NK-92 (cell line): ENCODE data around the gene TMEM174.
"Not testable (repeated sequence)": the region's sequence is repeated elsewhere in the genome, so short reads cannot be mapped to it uniquely, and the experiment has no call there.

Experiments used
- DNase-seq: peaks from one replicate; lab custom pipeline; 2025; ENCODE audit not compliant: unreplicated experiment; lab: John Stamatoyannopoulos, UW

TMEM174 gene

DNA sequence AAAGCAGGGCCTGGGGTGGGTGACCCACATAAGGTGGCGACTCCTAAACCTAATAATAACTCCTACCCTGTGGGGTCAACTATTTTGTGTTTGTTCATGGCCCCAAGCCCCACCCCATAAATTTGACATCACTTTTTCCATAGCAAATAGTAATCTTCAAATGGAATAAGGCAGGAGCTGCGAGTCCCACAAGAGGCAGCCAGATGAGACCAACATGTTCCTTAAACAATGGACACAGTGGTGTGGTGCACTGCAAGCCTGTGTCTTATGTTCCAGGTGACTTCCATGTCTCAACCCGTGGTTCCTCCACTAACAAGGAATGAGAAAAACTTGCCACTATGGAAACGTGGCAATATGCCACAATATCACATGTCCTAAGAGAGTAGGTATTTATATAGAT lies 20.6 kb downstream of the TMEM174 start:
- no peak for DNase-seq

DNA sequence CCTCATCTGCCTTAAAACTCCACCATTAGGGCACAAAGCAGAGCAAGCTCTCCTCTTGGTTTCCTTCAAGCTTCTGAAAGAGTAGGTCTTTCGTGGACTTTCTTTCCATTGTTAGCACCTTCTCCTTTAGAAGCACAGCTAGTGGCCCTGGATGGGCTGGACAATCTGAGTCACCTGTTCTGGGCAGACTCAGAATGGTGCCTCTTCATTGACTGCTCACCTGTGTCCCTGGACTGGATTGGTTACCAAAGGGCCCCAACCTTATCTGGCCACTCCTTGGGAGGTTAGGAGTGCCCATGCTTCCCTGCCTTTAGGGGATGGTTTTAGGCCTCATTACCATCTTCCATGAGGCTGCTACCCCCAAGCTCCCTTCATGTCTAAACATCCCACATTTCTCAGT lies 23.2 kb downstream of the TMEM174 start:
- DNase-seq: no peak

DNA sequence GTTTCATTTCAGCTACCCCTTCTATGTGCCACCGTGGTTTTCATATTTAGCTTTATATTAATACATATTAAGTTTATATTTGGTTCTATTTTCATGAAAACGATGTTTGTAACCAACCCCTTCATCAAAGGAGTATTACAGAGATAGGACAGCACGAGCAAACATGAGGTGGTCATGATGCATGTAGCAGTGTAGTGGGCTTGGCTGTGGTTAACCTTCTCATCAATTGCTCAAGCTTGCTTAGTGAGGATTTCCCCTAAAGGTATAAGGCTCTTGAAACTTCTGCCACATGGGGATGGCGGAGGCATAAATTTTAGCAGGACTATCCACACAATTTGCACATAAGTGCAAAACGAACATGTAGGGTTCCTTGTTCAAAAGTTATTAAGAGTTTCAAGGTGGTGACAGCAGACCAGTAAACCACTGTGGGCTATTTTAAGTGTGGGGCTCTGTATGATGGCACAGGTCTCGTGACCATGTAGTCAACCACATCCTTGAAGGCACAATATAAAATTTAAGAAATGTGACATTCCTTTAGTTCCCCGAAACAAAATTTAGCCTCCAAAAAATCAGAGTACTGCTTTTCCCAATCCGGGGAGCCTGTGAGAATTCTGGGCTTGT lies 24.8 kb downstream of the TMEM174 start:
- DNase-seq: no peak

DNA sequence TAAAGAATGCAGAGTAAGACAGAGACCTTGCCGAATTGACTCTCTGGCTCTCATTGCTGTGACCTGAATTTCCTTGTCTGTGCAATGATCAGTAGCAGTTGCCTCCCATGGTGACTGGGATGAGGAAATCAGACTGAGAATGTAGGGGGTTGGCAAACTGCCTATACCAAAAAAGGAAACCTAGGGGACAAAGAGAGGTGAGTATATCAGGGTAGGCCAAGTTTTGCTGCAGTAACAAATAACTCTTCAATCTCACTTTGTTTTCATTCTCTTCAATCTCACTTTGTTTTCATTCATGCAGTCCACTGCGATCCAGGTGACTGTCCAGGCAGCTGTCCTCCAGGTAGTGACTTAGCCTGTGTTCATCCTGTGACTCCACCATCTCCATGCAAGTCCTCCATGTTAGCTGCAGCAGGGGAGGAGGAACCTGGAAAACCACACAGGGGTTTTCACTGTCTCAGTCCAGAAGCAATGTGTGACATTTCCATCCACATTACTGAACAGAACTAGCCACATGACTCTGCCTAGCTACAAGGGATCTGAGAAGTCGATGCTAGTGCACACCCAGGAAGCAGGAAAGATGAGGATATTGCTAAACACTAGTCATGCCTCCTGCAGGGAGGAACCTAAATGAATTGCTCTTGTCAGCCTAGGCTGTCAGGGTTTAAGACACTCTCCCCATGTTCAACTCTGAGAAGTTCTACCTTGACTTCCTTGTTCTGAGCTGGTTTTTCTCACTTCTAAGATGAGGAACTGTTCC lies 26.0 kb downstream of the TMEM174 start:
- DNase-seq: no peak

DNA sequence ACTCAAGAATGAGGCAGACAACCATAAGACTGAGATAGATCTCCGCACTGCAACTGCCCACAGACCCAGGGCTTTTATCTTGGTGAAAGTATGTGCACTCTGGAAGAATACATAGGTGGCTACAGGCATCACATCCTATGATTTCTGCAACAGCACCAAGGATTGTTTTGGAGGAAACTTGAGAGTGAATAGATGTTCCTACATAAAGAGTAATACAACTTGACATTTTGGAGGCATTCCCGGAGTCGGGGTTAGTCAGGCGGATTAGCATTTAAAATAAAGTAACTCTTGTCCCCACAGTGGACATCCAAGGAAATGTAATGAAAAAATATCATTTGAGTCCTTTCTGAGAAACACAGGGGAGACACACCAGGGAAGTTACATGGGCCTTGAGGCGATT lies 26.7 kb downstream of the TMEM174 start:
- no peak for DNase-seq

DNA sequence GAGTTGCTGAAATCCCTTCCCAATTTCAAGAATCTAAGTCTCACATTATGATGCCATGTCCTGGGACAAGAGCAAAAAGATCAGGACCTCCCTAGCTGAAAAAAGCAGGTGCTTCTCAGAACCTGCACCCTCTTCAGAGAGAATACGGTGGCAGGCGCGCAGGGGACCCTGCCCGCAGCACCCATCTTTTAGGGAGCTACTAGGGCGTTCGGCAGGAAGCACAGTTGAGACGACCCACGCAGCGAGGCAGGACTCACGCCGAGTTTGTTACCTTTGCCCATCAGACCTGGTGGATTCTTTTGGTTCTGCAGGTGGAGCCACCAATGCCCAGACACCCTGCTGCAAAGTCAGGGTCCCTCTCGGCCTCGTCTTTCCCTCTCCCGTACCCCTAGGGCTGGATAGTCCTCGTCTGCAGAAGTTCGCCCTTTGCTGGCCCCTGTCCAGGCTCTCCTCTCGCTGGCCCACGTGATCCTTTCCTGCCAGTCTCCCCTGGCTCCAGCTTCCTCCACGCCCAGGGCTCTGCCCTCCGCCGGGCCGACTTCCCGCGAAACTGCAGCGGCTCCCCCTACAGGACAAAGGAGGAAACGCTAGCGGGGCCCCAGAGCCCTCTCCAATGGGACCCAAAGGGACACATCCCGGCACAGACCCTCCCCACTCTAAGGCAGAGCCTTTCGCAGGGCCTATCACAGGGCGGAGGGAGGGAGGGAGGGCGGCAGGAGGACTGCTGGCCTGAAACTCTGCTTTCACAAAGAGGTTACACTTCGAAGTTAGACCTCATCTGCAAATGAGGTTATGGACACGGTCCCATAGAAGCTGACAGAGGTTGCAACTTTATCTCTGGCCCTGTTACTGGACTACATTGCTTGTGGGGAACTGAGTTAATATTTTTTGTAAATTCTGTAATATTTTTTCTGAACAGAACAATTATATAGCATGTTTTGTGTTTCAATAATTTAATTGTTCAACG lies 28.8 kb downstream of the TMEM174 start:
- DNase-seq: no peak

DNA sequence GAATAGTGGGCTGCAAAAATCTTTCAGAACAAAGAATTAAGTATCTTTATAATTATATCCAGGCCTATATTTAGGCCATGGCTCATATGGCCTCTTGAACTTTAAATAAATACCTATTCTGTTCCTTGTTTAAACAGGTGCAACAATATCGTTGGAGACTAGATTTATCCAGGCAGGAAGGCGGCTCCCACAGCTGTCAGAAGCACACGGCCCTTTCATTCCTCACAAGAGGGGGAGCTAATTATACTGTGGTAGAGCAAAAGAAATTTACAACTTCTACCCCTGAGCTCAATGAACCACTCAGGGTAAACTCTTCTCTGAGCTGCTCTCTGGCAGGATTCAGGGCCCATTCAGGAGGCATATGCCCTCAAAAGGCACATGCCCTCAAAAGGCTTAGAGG lies 31.3 kb downstream of the TMEM174 start:
- no peak for DNase-seq

DNA sequence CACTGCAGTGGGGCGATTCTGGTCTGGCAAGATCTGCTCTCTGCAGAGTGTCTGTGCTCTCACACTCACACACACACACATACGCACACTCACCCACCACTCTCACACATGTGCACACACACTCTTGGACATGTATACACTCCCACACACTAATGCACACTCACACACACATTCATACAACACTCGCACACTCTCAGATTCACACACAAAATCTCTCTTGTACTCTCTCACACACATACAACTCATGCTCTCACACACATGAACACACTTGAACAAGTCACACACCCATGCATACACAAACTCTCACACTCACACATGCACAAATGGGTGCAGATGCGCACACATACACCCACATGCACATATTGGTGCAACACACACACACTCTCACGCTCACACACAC lies 31.7 kb downstream of the TMEM174 start:
- no peak for DNase-seq

DNA sequence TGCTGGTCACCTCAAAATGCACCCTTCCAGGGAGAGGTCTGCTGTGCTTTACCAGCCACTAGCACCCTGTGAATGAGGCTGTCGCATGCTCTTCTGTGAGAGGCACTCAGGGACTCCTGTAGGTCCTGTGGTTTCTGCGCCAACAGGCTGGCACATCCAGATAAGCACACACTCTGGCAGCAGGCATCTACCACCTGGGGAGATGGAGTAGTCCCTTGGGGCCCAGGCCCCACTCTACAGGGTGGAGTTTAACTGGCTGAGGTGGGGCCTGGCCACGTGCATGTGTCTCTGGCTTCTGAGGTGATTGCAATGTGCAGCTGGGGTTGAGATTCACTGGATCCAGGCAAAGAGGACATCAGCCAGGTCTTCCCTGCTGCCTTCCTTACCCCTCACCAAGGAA lies 32.3 kb downstream of the TMEM174 start:
- DNase-seq: no peak

DNA sequence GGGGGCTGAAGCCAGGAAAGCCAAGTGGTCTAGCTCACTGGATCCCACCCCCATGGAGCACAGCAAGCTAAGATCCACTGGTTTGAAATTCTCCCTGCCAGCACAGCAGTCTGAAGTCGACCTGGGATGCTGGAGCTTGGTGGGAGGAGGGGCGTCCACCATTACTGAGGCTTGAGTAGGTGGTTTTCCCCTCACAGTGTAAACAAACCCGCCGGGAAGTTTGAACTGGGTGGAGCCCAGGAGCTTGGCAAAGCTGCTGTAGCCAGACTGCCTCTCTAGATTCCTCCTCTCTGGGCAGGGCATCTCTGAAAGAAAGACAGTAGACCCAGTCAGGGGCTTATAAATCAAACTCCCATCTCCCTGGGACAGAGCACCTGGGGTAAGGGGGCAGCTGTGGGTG lies 34.2 kb downstream of the TMEM174 start:
- DNase-seq: not testable (repeated sequence)

DNA sequence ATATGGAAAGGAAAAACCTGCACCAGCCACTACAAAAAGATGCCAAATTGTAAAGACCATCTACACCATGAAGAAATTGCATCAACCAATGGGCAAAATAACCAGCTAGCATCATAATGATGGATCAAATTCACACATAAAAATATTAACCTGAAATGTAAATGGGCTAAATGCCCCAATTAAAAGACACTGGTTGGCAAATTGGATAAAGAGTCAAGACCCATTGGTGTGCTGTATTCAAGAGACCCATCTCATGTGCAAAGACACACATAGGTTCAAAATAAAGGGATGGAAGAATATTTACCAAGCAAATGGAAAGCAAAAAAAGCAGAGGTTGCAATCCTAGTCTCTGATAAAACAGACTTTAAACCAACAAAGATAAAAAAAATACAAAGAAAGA lies 36.1 kb downstream of the TMEM174 start:
- DNase-seq: not testable (repeated sequence)

DNA sequence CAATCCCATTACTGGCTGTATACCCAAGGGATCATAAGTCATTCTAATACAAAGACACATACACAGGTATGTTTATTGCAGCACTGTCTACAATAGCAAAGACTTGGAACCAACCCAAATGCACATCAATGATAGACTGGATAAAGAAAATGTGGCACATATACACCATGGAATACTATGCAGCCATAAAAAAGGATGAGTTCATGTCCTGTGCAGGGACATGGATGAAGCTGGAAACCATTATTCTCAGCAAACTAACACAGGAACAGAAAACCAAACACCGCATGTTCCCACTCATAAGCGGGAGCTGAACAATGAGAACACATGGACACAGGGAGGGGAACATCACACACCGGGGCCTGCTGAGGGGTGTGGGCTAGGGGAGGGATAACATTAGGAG lies 39.7 kb downstream of the TMEM174 start:
- not testable (repeated sequence) for DNase-seq

DNA sequence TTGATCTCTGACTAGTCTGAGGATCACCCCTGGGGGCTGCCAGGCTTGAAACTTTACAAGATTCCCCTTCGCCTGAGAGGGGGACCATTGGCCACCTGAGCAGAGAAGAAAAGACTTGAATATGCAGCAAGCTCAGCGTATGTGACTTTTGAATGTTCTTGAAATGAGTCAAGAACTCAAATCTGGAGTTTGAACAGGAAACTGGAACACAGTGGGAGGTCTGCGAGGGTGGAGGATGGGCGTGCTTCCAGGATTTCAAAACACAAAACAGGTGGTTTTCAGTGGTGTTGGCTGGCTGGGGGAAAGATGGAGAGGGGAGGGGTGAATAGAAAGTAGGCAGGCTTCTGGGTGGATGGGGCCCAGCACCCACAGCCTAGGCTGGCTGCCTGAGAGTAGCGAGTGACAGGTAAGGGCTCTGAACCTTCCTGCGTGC lies 40.6 kb downstream of the TMEM174 start:
- no peak for DNase-seq

DNA sequence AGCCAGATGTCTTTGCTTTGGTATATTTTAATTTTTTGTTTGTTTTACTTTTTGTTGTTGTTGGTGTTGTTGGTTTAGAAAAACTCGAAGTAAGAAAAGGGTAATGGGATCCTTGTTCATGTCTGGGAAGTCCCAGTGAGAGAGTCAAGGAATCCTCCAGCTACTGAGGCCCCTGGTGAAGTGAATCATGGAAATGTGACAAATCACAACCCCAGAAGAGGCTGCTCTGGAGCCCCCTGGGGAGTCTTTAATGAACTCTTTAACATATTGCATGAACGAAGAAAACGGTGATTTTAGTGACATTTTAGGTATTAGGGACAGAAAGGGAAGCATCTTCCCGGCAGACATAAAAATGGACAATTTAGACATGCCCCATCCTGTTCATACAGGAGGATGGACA lies 41.3 kb downstream of the TMEM174 start:
- no peak for DNase-seq

DNA sequence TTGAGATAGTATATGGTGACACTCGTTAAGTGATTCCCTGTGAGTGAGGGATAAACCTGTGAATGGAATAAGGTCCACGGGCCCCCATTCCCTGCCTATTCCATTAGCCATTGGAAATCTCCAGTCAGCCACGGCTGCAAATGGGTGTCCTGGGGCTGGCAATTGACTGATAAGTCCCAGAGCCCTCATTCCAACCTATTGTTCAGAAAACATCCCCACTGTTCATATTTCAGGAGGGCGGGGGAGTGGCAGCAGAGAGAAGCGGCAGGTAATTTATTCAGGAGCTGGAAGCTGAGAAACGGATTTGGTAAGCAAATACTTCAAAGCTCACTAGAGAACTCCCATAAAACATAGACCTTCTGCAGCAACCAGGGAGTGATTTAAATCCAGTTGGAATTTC lies 42.0 kb downstream of the TMEM174 start:
- no peak for DNase-seq

DNA sequence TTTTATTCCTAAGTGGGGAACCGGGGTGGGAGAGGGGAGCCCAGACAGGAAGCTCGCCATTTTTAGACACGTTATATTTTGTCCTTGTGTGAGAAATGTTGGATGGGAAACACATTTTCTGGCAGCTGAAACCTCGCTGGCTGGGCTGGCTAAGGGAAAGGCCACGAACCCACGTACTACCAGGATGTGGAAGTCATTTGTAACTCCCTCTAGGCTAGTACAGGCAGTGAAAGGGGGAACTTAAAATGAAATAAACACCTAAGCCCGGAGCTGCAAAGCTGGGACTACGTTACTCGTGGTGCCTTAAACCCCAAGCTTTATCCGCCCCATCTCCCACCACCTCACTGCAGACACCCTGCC lies 42.5 kb downstream of the TMEM174 start:
- DNase-seq: no peak

DNA sequence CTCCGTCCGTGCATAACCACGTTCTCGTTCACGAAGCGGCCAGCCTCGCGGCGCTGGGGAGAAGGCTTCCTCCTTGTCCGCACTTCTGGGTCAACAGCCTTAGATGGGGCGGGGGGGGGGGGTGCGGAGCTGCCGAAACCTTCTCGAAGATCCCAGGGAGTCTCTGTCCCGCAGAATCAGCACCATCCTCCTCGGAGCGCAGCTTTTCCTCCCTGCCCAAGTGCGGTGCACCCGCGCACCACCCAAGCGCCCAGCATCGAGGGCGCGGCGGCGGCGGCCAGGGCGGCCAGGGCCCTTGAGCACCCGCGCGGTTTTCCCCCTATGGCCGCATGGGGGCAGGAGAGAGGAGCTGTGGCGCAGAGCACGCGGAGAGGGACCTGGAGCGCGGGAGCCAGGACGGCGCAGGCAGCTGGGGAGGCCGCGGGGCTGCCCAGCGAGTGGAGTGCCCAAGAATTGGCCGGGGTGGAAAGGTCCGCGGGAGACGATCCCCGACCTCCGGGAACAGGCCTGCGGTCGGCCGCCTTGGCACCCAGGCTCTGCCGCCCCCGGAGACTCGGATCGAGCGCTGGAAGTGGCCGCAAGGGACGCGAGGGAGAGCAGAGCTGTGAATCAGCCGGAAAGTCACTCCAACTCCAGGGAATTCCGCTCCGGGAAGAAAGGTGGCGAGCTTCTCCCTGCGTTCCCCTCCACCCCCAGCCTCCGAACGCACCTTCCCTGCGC lies 43.1 kb downstream of the TMEM174 start:
- no peak for DNase-seq

DNA sequence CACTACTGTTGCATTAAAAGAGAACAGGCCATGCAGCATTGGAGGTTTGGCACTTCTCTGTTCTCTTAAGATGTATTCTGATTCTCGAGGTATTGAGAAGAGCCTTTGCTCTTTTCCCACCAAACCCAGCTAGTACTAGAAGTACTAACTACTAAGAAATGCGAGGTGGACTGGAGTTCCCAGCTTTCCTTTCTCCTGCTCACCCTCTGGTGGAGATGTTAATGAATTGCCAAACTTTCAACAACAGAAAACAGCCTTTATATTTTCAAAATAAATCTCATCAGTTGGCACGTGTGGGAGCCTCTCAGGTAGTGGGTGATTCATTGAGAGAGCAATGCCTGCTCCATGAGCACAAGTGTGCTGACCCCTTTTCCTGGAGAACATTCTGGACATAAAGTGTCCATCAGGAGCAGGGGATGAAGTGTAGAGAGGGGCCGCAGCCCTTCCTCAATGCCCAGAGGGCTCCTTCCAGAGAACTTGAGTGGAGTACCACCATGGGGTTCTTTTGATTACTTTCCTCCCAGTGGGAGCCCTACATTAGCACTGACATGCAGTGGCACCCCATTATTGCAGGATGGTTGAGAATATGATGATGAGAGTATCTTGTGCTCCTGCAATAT lies 45.7 kb downstream of the TMEM174 start:
- no peak for DNase-seq

DNA sequence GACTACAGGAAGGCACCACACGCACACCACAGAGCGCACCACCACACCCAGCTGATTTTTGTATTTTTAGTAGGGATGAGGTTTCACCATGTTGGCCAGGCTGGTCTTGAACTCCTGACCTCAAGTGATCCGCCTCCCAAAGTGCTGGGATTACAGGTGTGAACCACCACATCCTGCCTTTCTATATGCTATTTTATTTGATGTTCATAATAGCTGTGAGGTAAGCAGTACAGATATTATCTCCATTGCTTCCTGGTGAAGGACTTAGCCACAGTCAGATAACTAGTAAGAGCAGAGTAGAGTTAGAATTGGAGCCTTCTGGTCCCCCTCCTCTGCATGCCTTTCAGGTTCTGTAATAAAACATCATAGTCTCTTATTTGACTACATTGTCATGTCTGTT lies 46.3 kb downstream of the TMEM174 start:
- DNase-seq: not testable (repeated sequence)

DNA sequence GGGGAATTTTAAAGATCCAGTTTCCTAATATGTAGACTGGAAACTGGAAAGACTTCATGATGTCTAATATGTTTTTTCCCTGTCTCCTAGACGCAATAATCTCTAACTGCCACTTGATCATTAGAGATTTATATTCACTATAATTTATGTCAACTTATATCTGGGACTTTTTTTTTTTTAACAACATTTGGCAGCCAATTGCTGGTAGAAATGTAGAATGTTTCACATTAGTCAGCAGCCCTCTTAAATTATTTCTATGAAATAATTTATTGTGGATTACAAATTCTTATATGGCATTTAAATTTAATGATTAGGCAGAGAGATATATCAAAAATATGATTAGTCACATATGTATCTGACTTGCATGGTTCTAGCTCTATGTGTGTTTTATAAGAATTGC lies 48.2 kb downstream of the TMEM174 start:
- DNase-seq: no peak

DNA sequence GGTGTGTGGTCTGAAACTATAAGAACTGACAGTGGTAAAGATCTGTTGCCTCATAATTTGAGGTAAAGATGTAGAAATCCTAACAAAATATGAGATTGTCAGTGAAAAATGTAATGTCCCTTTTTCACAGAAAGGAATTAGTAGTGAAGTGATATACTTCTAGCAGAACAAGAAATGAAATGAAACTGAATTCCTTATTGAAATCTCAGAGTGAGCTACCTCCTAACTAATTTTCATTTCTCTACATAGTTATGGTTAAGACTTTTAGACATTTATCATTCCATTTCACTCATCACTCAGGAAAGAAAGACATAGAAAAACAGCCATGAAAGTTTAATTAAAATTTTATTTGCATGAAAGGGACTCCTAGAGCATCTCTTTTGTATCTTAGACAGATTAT lies 48.7 kb downstream of the TMEM174 start:
- DNase-seq: no peak
